ENCODE data around the gene NRG2. TPM values are rescaled to one million over a fixed set of nuclear protein-coding genes. Genes with fewer than 3 reads are reported as not detected.

Gene NRG2
- total RNA-seq, 1 donor from 2014 or later: 1.4 TPM

GRCh38 chr5:140041492-140042392 lies 1.4 kb downstream of the NRG2 start:
- H3K4me1 Mint-ChIP-seq (ENCODE audit: unreplicated experiment): peaks cover 9% of the 10 kb centered on the region
- H3K27ac Mint-ChIP-seq: no peak overlapping the region
- H3K36me3 Mint-ChIP-seq: no peaks in the 10 kb centered on the region
- no peak for DNase-seq (ENCODE audit: extremely low spot score, unreplicated experiment)
- peak overlapping the region; percentile 82 for H3K4me3 Mint-ChIP-seq
- no peaks in the 10 kb centered on the region for H3K9me3 Mint-ChIP-seq
- H3K27me3 Mint-ChIP-seq: peaks cover 77% of the 10 kb centered on the region
- no peak for TF ChIP-seq CTCF (conservative IDR thresholded peaks at IDR 0.05)

- peaks cover 84% of the 10 kb centered on the region for H3K27me3 Mint-ChIP-seq
- no peaks in the 10 kb centered on the region for H3K9me3 Mint-ChIP-seq
- peak overlapping the region; percentile 82 for H3K4me3 Mint-ChIP-seq
- TF ChIP-seq CTCF (conservative IDR thresholded peaks at IDR 0.05): no peak
- H3K36me3 Mint-ChIP-seq: no peaks in the 10 kb centered on the region
- no peak overlapping the region for H3K27ac Mint-ChIP-seq
- no peak for DNase-seq (ENCODE audit: extremely low spot score, unreplicated experiment)
- peaks cover 9% of the 10 kb centered on the region for H3K4me1 Mint-ChIP-seq (ENCODE audit: unreplicated experiment)
Measured at GRCh38 chr5:140041099-140041491, 2.0 kb downstream of the NRG2 start.

- no peak for TF ChIP-seq CTCF (conservative IDR thresholded peaks at IDR 0.05)
- H3K36me3 Mint-ChIP-seq: no peaks in the 10 kb centered on the region
- peaks cover 85% of the 10 kb centered on the region for H3K27me3 Mint-ChIP-seq
- H3K4me3 Mint-ChIP-seq: no peak overlapping the region
- H3K27ac Mint-ChIP-seq: no peak overlapping the region
- peaks cover 9% of the 10 kb centered on the region for H3K4me1 Mint-ChIP-seq (ENCODE audit: unreplicated experiment)
- no peak for DNase-seq (ENCODE audit: extremely low spot score, unreplicated experiment)
- H3K9me3 Mint-ChIP-seq: no peaks in the 10 kb centered on the region
Measured at GRCh38 chr5:140040358-140040757, 2.7 kb downstream of the NRG2 start.

GRCh38 chr5:140039561-140039960 lies 3.5 kb downstream of the NRG2 start:
- H3K27me3 Mint-ChIP-seq: peaks cover 83% of the 10 kb centered on the region

GRCh38 chr5:140038373-140038957 lies 4.6 kb downstream of the NRG2 start:
- peaks cover 9% of the 10 kb centered on the region for H3K4me1 Mint-ChIP-seq (ENCODE audit: unreplicated experiment)
- H3K27me3 Mint-ChIP-seq: peaks cover 75% of the 10 kb centered on the region
- no peak overlapping the region for H3K27ac Mint-ChIP-seq

More at GRCh38 chr5:140039561-140039960, 3.5 kb downstream of the NRG2 start:
- H3K9me3 Mint-ChIP-seq: no peaks in the 10 kb centered on the region
- no peak overlapping the region for H3K27ac Mint-ChIP-seq
- DNase-seq (ENCODE audit: extremely low spot score, unreplicated experiment): no peak
- H3K4me3 Mint-ChIP-seq: no peak overlapping the region
- peaks cover 9% of the 10 kb centered on the region for H3K4me1 Mint-ChIP-seq (ENCODE audit: unreplicated experiment)
- TF ChIP-seq CTCF (conservative IDR thresholded peaks at IDR 0.05): no peak
- no peaks in the 10 kb centered on the region for H3K36me3 Mint-ChIP-seq

More at GRCh38 chr5:140038373-140038957, 4.6 kb downstream of the NRG2 start:
- Mint-ChIP-seq H3K9me3 (no peaks in the 10 kb centered on the region), H3K4me3 (peak overlapping the region; percentile 64), H3K36me3 (no peaks in the 10 kb centered on the region)
- no peak for DNase-seq (ENCODE audit: extremely low spot score, unreplicated experiment)
- no peak for TF ChIP-seq CTCF (conservative IDR thresholded peaks at IDR 0.05)
